HuH-7 (cell line): ENCODE measurements around the gene VWA7.

Experiments used
- DNase-seq: peaks from one replicate; pipeline ENCODE4 v3.0.0; 2011; ENCODE audit warnings: low spot score

The VWA7 gene

GRCh38 chr6:31729979-31730630 is 47.0 kb downstream of the VWA7 start:
- DNase-seq, result peak; percentile 74

GRCh38 chr6:31729515-31729978 is 47.6 kb downstream of the VWA7 start:
- DNase-seq, result peak; percentile 84

DNA sequence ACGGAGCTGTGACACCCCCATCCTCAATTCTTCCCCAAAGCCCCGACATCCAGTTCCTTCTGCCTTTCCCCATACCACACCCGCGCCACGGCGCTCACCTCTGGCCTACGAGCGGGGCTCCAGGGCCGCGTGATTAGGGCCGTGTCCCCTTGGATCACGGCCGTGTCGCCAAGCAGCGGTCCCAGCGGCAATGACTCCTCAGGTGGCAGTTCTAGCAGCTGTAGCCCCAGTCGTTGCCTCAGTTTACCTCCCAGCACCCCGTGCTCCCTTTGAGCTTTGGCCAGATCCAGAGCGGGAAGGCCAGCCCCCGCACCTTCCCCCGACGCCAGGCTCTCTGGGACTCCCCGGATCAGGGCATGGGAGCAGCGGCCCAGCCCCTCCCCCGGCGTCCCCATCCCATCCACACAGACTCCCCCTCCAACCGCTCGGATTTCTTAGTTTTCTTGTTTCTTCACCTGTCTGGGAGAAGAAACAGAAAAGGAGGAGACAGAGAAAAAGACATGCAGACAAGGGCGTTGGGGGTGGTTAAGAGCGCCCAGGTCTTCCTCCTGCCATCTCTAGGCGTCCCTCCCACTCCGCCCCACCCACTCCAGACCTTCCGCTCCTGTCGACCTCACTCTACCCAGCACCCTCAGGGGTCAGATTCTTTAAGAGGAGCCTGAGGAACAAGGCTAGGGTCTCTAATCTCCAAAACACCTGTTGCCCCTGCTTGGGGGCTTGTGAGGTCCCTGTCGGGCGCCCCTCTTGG is 48.2 kb downstream of the VWA7 start, which contains the start of gene DDAH2:
Gene DDAH2, minus strand, starts transcription at position 533 of the 748 bp plus-strand sequence. Its CDS starts 138 bp downstream, at position 395.
- no peak for DNase-seq

- no peak for DNase-seq
Observed at GRCh38 chr6:31727717-31728671, 49.1 kb downstream of the VWA7 start.

- no peak for DNase-seq
Observed at GRCh38 chr6:31727034-31727716, 50.0 kb downstream of the VWA7 start.

GRCh38 chr6:31725502-31726350 is 51.4 kb downstream of the VWA7 start:
- DNase-seq, result no peak

- DNase-seq, result no peak
Observed at GRCh38 chr6:31723980-31724691, 53.0 kb downstream of the VWA7 start.

DNA sequence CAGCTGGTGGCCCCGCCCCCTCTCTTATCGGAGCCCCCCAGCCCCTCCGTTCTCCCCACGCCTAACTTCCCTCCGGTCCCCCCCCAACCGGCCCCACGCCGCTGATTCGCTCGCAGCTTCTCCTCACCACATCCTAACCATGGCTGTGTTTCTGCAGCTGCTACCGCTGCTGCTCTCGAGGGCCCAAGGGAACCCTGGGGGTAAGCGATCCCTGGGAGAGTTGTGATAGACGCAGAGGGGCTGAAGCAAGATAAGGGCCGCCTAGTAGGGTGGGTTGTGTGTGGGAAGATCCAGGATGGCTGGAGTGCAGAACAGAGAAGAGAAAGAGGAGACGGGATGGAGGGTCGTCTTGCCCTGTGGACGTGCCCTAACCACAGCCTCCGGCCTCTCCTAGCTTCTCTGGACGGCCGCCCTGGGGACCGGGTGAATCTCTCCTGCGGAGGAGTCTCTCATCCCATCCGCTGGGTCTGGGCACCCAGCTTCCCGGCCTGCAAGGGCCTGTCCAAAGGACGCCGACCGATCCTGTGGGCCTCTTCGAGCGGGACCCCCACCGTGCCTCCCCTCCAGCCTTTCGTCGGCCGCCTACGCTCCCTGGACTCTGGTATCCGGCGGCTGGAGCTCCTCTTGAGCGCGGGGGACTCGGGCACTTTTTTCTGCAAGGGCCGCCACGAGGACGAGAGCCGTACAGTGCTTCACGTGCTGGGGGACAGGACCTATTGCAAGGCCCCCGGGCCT is 53.7 kb downstream of the VWA7 start, which contains the start of gene MPIG6B:
Gene MPIG6B, plus strand, starts transcription at position 129 of the 735 bp plus-strand sequence. Its CDS starts 11 bp downstream, at position 140.
- DNase-seq, result no peak

DNA sequence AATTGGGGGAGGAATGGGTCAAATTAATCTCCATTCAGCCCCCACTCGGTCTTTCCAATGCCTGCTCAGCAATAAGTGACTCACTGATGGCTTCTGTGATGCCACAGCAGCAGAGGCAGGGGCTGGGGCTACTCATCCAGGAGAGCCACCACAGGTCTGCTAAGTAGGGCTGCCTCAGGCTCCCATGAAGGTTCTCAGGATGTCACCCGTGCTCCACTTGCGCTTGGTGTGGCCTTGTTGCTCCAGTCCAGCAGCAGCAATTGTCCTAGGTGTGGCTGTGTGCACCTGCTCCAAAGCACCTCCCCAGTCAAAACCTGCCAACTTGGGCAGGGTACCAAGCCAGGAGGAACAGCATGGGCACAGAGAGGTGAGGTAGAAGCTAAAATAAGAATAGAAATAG is 55.0 kb downstream of the VWA7 start:
- DNase-seq, result no peak

DNA sequence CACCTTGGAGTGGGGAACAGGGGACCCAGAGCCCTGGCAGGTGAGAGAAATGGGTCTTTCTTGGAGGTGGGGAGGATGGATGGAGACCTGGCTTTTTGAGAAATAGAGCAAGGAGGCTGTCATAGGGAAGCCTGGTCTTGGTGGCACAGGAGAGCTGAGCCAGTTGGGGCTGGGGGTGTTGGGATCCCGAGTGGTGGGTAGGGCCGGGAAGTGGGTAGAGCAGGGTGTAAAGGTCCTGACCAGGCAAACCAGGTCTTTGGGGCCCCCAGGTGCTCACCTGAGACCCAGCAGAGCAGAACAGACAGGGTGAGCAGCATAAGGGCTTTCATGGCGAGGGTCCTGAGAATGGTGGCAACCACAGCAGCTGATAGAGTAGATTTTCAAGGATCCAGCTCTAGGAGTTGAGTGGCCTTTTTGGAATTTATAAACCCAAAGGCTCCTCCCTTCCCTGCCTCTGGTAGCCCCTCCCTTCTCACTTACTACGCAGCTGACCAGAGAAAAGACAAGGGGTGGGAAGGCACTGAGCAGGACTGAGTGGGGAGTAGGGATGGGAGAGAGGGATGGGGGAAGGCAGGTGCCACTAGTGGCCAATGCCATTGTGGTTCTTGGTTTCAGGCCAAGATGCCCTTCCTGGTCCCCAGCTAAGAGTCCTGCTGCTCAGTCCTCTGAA is 55.6 kb downstream of the VWA7 start, which contains the start of gene LY6G6C:
Gene LY6G6C, minus strand, starts transcription at position 396 of the 670 bp plus-strand sequence. Its CDS starts 67 bp downstream, at position 329.
- no peak for DNase-seq

GRCh38 chr6:31720196-31720770 is 56.8 kb downstream of the VWA7 start:
- no peak for DNase-seq

GRCh38 chr6:31719001-31719400 is 58.1 kb downstream of the VWA7 start:
- DNase-seq, result no peak

- no peak for DNase-seq
Observed at GRCh38 chr6:31718265-31718664, 58.9 kb downstream of the VWA7 start.

- no peak for DNase-seq
Observed at GRCh38 chr6:31717499-31718222, 59.5 kb downstream of the VWA7 start.
